ENCODE data around the gene WASHC1. TPM values are rescaled to one million over a fixed set of nuclear protein-coding genes. Genes with fewer than 3 reads are reported as not detected.
A peak's percentile ranks its signal among the peaks of the same experiment; 100 is the strongest.
"Not testable (repeated sequence)": the region's sequence is repeated elsewhere in the genome, so short reads cannot be mapped to it uniquely, and the experiment has no call there.

The WASHC1 gene, protein sequence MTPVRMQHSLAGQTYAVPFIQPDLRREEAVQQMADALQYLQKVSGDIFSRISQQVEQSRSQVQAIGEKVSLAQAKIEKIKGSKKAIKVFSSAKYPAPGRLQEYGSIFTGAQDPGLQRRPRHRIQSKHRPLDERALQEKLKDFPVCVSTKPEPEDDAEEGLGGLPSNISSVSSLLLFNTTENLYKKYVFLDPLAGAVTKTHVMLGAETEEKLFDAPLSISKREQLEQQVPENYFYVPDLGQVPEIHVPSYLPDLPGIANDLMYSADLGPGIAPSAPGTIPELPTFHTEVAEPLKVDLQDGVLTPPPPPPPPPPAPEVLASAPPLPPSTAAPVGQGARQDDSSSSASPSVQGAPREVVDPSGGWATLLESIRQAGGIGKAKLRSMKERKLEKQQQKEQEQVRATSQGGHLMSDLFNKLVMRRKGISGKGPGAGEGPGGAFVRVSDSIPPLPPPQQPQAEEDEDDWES
- 13.2 TPM for polyA plus RNA-seq (2012; ENCODE audit: insufficient read depth, insufficient read length)

DNA sequence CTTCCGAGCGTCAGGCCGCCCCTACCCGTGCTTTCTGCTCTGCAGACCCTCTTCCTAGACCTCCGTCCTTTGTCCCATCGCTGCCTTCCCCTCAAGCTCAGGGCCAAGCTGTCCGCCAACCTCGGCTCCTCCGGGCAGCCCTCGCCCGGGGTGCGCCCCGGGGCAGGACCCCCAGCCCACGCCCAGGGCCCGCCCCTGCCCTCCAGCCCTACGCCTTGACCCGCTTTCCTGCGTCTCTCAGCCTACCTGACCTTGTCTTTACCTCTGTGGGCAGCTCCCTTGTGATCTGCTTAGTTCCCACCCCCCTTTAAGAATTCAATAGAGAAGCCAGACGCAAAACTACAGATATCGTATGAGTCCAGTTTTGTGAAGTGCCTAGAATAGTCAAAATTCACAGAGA is at the start of gene WASHC1:
Gene WASHC1 (minus strand): TSS at position 101 of the 400 bp plus-strand sequence. CDS start 4,457 bp downstream, outside the sequence.
- DNase-seq (ENCODE audit: low read depth, low spot score) = not testable (repeated sequence)
- peak within 1 kb of the TSS; percentile 39 for H3K4me3 ChIP-seq (ENCODE audit: low read length)

DNA sequence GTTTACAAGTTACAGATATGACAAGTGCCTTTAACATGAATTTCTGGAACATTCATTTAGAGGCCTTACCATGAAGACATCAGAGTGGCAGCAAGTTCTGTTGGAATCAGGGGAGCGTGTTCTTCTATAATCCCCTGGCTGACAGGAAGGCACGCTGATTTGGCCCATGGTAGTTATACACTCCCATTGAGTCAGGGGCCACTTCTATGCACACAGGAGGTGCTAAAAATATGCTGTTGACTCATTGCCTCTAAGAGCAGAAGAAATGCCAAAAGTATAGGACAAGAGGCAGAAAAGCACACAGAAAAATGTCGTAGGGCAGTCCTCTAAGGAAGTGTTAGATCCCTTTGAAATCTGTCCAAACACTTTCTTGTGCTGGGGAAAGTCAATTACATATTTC is 49.1 kb upstream of the WASHC1 start:
- not testable (repeated sequence) for DNase-seq (ENCODE audit: low read depth, low spot score); H3K4me3 ChIP-seq (ENCODE audit: low read length)

DNA sequence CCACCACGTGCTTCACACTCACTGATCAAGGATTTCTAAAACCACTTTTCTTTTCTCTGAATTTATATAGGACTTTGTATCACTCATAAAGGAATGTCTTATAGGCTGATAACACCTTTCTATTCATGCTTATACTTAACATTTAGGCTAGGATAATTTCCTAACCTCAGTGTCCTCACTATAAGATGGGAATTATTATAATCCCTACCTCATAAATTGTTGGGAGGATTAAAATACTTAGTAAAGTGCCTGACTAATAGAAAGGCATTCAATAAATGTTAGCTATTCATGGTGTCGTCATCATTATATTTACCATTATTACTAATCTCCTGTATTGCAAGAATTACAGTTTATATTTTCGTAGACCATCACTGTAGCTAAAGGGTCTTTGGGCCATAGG is 47.1 kb upstream of the WASHC1 start:
- not testable (repeated sequence) for DNase-seq (ENCODE audit: low read depth, low spot score)

DNA sequence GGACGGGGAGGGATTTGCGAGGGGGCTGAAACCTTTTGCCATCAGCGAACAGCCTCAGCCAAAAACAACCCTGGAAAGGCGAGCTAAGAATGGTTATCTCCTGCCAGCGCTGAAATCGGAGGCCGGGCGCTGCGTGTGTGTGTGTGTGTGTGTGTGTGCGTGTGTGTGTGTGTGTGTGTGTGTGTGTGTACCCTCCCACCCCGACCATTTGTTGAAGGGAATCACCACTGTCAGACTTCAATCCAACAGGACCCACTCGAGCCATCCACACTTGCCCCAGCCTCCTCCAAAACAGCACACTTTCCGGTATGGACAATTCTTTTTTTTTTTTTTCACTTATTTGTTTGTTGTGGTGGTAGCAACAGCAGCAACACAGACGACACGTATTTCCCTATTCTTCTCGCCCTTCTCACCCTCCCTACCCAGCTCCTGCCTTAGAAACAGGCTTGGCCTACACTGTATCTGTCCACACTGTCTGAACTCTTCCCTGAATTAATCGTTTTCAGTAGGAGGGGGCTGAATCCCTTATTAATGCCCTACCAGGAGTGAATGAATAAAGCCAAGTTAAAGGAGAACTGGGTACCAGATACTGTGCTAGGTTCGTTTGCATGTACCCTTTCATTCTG is 44.8 kb upstream of the WASHC1 start:
- not testable (repeated sequence) for H3K4me3 ChIP-seq (ENCODE audit: low read length); DNase-seq (ENCODE audit: low read depth, low spot score)

More for the DNA sequence above, 47.1 kb upstream of the WASHC1 start:
- not testable (repeated sequence) for H3K4me3 ChIP-seq (ENCODE audit: low read length)

DNA sequence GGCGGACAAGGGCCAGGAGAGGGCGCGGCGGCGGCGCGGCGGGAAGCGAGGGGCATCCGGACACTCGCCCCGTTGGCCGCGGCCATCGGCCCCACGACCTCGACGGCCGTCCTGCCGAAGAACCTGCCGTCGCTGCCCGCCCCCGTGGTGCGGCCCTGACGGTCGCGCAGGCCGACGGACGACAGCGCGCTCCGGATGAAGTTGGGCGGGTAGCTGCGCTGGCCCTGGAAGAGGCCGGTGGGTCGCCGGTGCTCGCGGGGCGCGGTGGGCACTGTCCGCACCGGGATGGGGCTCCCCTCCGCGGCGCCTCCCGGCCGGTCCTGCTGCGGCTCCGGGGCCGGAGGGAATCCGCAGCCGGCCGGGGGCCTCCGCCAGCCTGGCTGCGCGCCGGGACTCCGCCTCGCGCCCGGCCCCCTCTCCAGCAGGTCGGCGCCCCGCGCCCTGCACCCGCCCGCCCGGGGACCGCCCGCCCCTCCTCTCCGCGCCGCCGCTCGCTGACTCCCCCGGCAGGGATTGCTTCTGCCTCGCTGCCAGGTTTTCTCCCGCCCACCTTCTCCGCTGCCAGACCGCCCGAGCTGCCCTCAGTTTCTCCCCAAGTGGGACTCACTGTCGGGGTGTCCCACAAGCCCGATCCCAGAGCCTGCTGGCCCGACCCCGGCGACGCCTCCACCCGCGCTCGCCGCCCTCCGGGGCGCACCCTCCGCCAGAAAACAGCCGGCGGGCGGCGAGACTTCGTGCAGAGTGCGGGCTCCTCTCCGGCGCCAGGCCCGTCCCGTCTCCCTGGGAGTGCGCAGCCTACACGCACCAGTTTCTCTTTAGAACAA is 44.0 kb upstream of the WASHC1 start:
- not testable (repeated sequence) for DNase-seq (ENCODE audit: low read depth, low spot score)
- peak overlapping the region; percentile 13; the same call in 1 of the 2 replicates for H3K4me3 ChIP-seq (ENCODE audit: low read length)

DNA sequence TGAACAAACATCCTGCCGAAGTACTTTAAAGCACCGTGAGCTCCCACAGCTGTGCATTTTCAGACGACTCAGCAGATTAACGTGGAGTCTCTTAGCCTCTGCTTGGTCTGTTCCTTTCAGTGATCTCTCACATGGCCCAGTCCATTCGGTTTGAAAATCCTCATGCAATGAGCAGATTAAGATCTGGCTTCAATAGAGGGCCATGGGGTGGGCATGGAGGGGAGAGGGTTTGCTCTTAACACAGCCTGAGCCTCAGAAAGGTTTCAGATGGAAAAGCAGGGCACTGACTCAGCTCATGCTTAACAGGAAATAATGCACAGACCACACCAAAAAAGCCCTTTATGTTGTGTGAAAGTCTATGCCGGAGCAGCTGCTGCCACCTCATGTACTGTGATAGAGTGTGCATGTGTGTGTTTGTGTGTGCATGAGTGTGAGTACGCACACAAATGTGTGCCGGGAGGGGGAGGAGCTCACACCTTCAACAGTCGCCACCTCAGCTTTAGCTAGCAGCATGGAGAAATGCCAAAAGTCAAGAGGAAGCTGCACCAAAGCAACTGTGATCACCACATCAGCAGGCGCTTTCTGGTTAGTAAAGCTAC is 33.9 kb upstream of the WASHC1 start:
- peak; percentile 45 for DNase-seq (ENCODE audit: low read depth, low spot score)
- peak overlapping the region; percentile 16; the same call in 1 of the 2 replicates for H3K4me3 ChIP-seq (ENCODE audit: low read length)

DNA sequence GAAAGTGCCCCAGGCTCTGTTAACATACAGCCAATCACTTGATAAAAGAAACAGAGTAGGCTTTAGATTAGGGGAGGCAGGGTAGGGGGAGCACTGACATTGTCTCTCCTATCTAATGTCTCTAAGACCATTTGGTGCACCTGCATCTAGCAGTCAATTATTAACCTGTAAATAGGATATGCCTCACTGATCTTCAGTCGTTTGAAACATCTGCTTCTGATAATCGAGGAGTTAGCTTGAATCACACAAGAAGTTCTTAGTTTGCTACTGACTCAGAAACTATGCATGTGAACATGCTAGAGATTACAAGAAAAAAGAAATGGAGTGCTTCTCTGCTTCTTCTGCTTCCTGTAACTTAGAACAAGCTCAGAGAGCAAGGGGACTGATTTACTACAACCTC is 23.4 kb upstream of the WASHC1 start:
- not testable (repeated sequence) for H3K4me3 ChIP-seq (ENCODE audit: low read length); DNase-seq (ENCODE audit: low read depth, low spot score)

DNA sequence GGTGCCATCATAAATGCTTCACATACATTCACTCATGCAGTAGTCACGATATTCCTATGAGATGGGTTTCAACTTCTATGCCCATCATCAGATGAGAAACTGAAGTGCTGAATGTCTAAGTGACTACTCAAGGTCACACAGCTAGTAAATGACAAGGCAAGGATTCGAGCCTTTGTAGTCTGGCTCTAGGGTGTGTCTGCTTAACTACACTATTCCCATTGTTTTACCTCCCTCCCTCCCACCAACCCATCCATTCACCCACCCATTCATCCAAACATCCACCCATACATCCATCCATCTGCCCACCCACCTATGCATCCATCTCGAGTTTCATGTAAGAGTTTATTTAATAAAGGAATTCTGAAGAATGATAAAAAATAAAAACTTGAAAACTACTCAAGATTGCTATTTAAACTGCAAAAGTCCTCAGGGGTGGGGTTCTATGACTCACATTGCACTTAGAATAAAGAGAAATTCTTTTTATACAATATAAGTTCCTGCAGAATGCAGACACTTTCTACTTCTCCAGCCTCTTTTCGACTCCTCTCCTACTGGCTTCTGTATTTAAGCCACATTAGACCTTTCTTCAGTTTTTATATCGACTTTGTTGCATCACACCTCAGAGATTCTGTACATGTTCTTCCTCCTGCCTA is 19.1 kb upstream of the WASHC1 start:
- H3K4me3 ChIP-seq (ENCODE audit: low read length); DNase-seq (ENCODE audit: low read depth, low spot score): not testable (repeated sequence)

DNA sequence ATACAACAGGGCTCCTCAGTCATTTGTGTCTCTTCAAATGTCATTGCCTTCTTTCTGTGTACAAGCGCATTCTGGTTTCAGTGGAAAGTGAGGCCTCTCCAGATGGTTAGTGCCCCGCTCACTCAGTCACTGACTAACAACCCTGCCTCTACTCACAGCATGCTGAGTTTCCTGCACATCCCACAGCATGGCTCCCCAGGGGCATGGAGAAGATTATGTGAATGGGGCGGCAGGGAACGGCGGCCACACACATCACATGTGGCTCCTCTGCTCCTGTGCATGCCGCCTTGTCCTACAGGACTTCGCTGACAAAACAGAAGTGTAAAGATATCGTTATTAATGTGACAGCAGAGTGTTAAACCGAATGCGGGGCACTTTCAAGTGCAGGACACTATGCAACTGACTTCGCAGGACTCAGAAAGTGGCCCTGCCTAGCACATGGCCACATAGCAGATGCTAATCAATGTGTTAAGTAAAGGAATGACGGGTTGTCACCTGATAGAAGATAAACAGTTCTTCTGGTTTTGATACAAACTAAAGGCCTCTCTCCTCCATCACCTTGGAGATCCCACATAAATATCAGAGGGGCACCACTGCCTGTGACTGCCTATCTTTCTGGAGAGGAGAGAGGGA is 17.5 kb upstream of the WASHC1 start:
- H3K4me3 ChIP-seq (ENCODE audit: low read length); DNase-seq (ENCODE audit: low read depth, low spot score): not testable (repeated sequence)

DNA sequence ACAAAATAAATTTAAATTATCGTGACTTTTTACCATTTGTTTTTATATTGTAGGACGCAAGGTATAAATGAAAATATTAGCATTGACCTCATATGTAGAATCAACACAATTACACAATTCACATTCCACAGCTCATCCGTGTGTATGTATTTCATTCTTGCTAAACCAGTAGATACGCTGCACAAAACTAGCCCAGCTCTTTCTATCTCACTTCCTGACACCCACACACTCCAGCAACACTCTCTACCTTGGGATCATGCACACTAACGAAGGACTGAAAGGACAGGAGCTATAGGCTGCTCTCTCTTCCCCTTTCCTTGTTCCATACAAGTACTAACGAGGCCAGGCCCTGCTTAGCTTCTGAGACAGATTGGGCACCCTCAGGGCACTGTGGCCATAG is 16.9 kb upstream of the WASHC1 start:
- DNase-seq (ENCODE audit: low read depth, low spot score) = not testable (repeated sequence)

DNA sequence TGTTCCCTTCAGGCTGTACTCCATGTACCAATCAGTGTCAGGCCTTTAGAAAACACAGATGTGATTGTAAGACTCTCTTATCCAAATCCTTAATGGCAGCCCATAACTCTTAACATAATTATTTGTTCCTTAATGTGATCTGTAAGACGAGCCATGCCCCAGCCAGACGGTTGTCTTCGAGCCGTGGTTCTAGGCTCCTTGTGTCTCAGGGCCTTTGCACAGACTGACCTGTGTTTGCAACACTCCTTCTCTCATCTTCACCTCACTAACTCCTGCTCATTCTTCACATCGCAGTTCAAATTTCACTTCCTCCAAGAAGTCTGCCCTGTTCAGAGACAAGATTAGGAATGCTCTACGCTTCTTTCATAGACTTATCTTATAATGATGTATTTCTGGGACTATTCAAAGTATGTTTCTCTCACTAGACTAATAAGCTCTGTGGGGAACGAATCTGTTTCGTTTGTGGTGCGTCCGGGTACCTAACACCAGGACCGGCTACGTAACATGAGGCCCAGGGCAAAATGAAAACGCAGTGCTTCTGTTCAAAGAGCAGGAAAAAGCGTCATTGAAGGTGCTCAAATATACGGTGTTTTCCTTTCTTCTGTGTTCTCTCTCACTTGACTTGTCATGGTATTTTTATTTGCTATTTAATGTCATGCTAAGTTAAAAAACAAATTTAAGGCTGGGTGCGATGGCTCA is 16.1 kb upstream of the WASHC1 start:
- H3K4me3 ChIP-seq (ENCODE audit: low read length); DNase-seq (ENCODE audit: low read depth, low spot score): not testable (repeated sequence)

More for the DNA sequence above, 16.9 kb upstream of the WASHC1 start:
- H3K4me3 ChIP-seq (ENCODE audit: low read length) = not testable (repeated sequence)

DNA sequence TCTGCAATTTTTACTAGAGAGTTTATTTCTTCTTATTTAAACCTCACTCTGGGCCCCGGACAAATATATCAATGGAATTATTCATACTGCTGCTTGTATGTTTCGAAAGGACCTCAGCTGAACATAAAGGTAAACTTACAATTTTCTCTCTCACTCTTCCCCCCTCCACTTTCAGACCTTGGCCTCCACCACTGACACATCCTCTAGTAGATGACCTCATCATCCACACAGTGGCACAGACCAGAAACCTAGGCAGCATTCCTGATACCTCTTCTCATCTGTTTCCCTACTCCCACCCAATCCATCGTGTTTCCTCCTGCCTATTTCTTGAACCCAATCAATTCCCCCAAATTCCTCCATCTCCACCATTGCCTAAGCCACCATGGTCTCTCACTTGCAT is 15.2 kb upstream of the WASHC1 start:
- not testable (repeated sequence) for H3K4me3 ChIP-seq (ENCODE audit: low read length); DNase-seq (ENCODE audit: low read depth, low spot score)

DNA sequence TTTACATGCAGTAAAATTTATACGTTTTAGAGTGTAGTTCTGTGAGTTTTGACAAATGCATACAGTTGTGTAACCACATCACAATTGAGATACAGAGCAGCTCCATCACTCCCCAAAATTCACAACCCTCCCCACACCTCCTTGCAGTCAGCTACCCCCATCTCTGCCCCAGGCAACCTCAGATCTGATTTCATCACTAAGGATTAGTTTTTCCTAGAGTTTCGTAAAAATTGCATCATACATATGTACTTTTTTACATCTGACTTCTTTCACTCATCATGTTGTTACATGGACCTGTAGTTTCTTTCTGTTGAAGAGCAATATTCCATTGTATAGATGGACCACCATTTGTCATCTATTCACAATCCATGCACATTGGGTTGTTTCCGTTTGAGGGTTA is 14.4 kb upstream of the WASHC1 start:
- DNase-seq (ENCODE audit: low read depth, low spot score); H3K4me3 ChIP-seq (ENCODE audit: low read length): not testable (repeated sequence)

DNA sequence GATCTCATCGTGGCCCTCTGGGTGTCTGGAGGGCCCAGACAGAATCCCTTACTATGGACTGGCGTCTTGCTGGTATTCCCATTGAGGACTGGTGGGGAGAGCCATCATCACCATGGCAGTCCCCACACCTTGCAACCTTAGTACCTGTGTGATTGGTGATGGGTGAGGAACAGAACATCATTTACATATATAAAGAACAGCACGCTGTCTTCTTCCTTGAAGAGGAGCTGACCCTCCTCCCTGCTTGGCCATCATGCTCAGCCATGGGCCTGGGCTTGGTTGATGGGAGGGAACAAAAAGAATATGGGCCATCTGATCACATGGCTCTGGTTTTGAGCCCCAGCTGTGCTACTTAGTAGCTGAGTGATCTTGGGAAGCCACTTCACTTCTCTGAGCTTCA is 13.9 kb upstream of the WASHC1 start:
- not testable (repeated sequence) for H3K4me3 ChIP-seq (ENCODE audit: low read length); DNase-seq (ENCODE audit: low read depth, low spot score)

DNA sequence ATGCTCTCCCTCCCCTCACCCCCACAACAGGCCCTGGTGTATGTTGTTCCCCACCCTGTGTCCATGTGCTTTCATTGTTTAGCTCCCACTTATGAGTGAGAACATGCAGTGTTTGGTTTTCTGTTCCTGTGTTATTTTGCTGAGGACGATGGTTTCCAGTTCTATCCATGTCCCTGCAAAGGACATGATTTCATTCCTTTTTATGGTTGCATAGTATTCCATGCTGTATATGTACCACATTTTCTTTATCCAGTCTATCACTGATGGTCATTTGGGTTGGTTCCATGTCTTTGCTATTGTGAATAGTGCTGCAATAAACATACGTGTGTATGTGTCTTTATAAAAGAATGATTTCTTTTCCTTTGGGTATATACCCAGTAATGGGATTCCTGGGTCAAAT is 12.6 kb upstream of the WASHC1 start:
- not testable (repeated sequence) for H3K4me3 ChIP-seq (ENCODE audit: low read length); DNase-seq (ENCODE audit: low read depth, low spot score)

DNA sequence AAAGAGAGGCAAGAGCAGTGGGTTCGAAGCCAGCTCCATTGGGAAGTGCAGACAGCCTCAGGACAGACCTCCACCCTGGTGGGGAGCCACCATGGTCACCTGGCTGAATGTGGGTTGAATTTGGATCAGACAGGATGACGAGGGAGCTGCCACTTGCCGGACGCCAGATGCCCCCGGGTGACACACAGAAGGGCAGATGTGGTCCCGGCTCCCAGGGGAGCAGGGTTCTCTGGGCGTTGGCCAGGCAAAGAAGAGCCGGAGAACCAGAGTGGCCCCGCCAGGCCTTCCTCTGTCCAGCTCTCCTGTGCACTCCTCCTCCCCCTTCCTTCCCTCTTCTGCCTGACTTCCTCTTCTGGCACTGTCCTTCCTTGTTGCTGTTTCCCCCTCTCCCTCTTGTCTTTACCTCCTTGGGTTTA is 12.0 kb upstream of the WASHC1 start:
- H3K4me3 ChIP-seq (ENCODE audit: low read length); DNase-seq (ENCODE audit: low read depth, low spot score): not testable (repeated sequence)

DNA sequence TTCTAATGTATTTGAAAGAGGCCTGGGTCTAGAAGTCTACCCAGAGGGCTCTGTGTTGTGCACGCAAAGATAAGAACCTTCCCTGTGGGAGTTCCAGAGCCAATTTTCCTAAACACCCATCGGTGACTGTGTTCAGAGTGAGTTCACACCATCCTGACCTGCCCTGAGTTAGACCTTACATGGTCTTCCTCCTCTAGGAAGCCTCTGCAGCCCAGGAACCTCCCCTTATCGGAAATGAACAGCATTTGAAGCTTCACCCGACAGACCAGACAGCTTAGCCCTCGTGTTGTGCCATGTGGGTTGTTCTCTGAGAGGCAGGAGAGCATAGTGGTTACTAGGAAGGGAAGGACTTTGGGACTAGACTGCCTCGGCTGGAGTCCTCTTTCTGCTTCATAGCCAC is 3.1 kb upstream of the WASHC1 start:
- not testable (repeated sequence) for H3K4me3 ChIP-seq (ENCODE audit: low read length); DNase-seq (ENCODE audit: low read depth, low spot score)

Measured in Jurkat, Clone E6-1 (cell line).